RKO (cell line): ENCODE measurements around the gene CLRN3.

ENCODE experiments used
- DNase-seq: peaks from one replicate; pipeline ENCODE4 v3.0.0-alpha.2; 2016; ENCODE audit warnings: low spot score

CLRN3 gene, protein sequence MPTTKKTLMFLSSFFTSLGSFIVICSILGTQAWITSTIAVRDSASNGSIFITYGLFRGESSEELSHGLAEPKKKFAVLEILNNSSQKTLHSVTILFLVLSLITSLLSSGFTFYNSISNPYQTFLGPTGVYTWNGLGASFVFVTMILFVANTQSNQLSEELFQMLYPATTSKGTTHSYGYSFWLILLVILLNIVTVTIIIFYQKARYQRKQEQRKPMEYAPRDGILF

DNA sequence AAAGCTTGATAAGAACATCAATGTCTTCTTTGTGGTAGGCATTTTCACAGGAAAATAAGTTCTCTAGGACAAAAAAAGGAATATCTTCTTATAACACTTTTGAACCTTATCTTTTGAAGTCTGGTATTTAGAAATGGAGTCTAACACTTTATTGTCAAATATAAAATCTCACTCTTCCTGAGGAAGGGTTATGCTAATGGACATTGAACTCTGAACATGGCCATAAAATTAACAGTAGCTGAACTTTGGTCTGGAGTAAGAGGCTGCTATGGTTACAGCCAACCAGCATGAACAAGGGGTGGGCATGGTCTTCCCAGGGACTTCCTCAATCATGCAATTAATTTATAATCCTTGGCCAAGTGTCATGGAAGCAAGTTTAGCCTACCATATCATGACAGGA is at the start of gene CLRN3:
Gene CLRN3, minus strand, starts transcription at position 199 of the 400 bp plus-strand sequence. Its CDS starts 157 bp downstream, at position 42.
- no peak for DNase-seq

DNA sequence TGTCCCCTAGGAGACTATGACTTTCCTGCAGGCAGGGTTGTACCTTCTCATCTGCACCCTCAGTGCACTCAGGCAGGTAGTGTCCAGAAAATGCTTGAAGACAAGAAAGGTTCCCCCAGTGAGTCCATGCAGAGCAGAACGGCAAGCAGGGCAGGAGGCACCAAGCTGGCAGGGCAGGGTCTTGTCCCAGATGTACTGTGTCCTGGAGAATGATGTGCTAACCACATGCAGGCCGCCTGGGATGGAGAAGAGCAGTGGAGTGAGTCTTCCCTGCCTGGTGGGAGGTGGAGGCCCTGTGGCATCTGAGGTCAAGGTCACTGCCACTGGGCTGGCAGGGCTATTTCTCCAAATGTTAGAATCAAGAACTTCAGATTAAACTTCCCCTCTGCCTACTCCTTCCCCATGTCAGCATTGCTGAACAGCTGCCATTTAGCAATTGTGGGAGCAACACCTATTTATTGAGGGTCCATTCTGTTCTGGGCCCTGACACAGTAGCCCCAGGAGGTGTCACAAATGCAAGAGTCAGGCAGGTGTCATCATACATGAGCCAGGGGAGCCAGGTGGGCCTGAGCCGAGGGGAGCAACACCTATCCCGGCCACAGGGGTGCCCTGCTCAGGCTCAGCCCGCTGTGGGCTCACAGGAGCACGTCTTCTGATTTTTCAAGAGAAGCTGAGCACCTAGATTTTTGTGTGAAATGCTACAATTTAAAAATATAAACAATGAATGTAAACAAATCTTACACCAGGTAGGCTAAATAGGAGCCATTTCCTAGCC is 48.3 kb upstream of the CLRN3 start:
- no peak for DNase-seq

DNA sequence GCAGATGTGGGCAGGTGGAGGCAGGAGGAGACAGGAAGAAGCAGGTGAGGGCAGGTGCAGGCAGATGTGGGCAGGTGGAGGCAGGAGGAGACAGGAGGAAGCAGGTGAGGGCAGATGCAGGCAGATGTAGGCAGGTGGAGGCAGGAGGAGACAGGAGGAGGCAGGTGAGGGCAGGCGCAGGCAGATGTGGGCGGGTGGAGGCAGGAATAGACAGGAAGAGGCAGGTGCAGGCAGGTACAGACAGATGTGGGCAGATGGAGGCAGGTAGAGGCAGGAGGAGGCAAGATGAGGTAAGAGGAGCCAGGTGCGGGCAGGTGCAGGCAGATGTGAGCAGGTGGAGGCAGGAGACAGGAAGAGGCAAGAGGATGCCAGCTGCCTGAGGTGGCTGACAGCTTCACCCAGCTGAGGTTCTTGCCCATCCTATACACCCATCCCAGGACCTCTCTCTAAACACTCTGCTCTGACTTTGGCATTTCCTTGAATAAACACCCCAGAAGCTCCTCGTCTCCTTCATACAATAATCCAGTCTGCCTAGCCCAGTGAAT is 47.1 kb upstream of the CLRN3 start:
- DNase-seq: no peak

DNA sequence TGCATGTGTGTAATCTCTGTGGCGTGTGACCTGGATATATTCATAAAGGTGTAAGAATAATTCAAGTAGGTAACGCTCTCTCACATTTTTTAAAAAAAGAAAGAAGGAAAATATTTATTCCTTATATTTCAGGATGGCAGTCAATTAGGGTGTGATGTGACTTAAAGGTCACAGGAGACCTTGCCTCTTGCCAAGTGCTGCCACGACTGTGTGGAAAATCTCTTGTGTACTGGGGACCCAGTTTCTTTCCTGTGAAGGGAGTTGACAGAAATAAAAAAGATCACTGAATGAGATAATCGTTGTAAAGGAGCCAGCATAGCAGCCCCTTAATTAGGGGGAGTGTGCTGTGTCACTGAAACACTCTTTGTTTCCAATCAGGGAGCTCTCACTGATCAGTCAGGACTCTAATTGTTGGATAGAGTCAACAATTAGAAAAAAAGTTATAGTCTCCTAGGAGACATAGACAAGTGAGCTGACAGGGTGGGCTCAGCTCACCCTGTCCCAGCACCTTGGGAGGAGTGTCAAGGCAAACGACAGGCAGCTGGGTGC is 45.2 kb upstream of the CLRN3 start:
- DNase-seq: no peak

DNA sequence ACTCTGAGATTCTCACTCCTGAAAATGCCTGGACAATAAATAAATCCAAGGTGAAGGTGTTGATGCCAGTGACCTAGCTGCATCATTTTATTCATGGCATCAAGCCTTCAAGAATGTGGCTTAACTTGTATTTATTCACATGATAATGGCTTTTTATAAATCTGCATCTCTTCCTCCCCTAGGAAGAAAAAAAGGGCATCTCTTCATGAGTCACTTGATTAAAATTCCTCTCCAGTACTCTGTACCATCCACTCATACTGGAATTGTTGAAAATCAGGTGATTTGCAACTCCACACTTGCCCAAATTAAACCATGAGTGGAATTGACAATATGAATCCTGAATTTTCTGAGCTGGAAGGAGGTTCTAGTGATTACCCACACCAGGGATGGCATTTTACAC is 44.3 kb upstream of the CLRN3 start:
- no peak for DNase-seq

DNA sequence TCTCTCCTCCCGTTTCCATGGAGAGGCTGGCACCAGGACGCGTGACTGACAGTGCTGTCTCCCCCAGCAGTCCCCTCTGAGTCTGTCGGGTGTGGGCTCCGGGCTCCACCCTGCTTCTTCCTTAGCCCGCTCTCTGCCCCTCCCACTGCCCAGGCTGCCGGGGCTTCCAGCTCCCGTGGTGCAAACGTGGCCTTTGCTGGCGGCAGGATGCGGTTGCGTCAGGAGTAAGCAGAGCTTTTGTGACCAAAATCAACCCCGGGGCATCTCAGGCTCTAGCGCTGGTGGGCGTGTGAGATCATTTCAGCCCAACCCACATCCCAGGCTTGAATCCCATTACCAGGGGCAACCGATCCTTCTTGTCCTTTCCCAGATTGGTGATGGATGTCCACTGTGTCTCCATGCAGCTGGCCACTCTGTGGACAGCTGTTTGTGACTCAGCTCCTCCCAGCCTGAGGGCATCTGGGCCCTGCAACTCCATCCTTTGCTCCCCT is 42.4 kb upstream of the CLRN3 start:
- no peak for DNase-seq

DNA sequence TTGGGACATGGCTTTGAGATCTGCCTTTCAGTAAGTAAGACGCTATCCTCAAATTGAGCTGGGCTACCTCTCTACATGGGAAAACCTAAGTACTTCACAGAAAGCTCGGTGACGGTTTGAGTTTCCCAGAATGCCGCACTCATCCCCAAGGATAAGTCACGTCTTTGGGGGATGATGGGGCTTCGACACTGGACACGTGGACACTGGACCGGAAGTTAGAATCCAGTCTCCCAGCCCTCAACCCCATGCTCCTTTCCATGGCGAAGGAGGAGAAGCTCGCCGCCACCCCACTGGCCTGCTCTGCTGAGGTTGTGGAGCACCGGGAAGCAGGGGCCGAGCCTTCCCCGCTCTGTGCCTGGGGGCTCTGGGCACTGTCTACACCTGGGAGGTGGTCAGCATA is 41.6 kb upstream of the CLRN3 start:
- DNase-seq: no peak

DNA sequence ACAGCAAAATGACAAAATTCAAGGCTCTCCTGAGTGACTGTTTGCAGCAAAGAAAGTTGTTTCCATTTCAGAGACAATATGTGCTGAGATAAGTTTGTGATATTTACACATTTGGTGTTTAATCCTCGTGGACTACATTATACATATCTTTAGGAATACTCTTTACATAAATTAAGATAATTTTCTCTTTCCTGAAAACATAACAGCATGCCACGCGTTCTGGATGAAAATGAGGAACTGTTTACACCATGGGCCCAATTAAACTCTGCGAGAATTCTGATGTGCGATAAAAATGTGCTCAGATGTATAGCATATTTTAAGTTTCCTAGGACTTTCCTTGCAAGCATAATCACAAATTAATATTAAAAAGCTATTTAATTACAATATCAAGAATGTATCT is 40.5 kb upstream of the CLRN3 start:
- no peak for DNase-seq

DNA sequence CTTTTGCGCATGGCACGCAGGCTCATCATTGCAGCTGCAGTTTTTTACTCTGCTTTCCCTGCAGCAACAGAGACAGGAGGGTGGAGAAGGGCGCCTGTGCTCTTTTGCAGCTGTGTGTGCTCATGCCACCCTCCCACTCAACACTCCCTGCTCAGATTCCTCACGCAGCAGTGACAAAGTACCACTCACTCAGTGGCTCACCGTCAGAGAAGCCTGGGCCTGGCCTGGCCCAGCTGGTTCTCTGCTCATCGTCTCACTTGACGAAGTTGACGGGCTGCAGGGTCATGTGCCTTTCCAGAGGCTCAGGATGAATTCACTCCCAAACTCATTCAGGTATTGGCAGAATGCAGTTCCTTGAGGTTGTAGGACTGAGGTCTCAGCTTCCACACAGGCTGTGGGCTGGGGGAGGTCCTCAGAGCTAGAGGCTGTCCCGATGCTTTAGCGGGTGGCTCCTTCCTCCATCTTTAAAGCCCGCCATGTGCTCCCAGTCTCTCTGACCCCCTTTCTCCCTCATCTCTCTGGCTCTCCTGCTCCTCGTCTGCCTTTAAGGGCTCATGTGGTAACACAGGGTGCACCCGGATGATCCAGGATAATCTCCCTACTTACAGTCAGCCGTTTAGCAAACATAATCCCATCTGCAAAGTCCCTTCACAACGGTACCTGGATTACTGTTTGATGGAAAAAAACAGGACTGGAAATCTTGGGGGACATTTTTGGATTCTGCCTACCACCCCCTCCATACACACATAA is 40.0 kb upstream of the CLRN3 start:
- DNase-seq: no peak

DNA sequence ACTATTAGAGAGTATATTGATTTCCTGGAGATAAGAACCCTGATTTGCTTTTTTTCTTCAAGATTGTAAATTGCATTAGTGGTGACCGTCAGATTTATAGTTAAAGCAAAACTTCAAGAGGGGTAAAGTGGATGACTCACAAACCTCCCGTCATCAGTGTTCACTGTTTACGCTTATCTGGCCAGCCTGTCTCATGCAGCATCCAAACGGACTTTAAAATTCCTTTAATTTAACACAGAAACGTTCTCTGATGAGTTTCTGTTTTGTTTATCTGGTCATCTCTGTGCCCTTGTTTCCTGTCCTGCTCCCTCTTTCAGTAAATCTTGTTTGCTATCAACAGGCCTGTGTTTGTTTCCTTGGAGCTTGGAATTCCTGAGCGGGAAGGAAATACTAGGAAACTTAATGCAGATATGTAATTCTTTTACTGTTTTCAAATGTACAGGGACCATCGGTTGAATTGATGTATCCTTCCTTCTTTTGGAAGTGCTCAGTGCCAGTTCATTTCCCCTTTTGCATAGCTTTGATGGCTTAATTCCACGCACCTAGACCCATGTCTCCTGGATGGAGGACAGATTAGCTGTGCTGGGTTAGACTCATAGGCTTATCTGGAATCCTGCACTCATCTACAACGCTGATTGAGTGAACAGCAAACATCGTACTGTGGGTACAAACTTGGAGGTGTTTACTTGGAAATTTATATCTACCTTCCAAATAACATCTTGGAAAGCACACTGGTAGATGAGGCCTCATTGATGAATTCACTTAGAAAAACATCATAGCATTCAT is 35.5 kb upstream of the CLRN3 start:
- no peak for DNase-seq

DNA sequence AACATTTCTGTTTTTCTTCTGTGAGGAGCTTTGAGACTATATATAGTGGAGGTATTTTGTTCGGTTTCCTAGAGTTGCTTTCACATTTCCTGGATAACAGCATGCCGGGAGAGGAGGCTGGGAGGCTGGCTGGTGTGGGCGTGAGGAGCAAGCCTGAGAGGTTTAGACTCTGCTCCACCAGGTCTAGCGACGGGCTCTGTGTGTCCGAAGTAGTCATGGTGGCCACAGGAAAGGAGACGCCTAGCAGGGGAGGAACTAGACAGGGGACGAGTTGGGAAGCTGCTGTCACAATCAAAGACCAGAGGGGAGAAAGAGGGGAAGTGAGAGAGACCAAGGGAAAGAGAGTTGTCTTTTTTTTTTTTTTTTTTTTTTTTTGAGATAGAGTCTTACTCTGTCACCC is 33.7 kb upstream of the CLRN3 start:
- DNase-seq: no peak

DNA sequence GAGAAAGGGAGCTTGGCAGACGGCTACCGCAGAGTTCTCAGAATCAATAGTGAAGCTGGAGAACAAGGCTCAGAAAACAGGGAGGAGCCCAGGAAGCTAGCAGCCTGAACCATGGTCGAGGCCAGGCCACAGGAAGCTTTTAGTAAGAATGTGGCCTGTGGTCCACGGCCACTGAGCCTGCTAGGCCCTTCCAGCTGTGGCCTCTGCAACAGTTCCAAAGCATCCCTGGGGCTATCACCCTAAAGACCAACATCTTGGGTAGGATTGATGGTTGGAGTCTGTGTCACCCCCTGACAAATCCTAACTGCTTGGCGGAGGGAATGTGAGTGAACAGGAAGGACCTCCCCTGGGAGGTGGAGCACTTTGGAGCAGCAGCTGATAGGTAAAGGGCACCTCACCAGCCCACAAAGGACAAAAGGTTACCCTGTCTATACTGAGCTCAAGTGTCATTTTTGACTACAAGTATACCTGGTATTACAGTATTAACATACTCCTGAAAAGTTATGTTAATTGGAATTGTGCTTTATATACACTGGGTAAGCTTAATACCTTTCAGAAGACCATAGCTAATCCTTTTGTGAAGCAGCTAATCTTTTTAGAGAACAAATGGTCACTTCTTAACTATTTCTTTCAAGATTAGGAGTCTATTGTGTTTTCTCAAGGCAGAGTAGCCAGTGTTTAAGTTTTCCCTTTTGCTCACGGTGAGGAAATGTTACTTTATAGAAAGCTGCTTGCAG is 32.9 kb upstream of the CLRN3 start:
- no peak for DNase-seq

DNA sequence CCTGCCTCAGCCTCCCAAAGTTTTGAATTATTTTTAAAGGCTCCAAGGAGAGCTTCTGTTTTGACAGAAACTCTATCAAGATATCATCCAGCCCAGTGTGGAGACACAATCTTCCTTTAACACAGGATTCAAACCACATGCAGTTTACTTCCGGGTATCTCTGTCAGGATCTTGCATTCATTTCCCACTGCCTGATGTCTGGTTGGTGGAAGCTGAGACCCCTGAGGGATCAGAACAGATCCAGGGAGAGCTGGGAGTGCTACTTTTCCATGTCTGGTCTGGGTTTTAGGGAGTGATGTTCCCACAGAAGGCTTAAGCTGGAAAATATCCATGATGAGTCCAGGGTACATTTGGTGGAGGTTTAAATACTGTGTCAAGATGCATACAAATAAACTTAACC is 30.9 kb upstream of the CLRN3 start:
- DNase-seq: no peak

DNA sequence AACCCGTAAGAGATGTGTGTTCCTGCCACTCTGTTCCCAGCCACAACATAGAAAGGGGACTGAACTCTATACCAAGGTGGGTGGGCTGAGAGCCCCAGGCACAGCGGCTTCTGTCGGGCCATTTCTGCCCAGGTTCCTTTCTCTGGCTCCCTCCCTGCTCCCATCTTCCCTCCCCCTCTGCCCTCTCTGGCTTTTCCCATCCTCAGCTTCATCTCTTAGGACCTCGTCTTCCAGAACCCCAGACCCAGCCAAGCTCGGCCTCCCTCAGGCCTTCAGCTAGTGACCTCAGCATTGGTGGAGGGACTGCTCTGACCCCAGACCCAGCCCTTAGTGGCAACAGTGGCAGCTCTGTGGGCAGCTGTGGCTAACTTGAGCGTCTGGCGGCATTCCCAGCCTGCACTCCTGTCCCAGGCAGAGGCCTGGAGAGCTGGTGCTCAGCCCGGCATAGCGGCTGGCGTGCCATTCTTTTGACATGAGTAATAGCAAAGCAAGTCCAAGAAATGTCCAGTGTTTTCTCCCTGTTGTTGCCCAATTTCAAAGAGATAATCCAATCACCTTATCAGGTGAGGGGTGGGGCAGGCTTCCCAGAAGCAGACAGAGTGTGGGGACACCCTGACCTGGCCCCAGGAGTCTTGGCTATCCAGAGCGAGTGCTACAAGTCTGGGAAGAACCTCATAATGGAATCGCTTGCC is 30.1 kb upstream of the CLRN3 start:
- DNase-seq: no peak

DNA sequence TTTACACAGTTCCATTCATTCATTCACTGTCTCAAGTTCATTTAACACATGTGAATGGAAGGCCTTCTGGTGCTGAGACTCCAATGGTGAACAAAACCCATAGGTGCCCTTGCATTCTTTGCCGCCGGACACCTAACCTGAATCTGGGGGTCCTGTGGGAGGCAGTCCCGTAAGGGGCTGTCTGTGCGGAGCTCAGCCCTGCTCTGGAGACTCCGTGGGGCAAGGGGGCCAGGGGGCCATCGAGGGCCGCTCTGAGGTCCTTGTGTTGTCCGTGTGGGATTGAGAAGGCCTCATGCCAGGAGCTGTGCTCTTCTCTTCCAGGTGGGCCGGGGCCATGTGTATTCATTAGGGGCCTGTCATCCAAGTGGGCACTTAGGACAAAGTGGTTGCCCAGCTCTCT is 29.5 kb upstream of the CLRN3 start:
- no peak for DNase-seq

DNA sequence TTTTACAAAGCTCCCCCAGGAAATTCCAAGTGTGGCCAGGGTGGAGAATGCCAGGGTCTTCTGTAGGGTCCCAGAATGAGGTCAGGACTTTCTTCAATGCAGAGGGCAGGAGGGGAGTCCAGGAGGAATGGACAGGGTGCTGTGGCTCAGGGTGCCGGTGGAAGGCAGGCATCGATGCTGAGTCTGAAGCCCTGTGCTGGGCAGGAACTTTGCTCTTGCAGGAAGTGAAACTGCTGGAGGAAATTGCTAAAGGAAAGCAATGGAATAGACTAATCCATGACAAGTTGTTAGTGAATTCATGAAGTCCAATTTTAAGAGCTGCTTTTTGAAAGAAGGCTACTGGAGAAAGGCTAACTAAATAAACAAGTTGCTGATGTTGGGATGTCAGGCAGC is 29.0 kb upstream of the CLRN3 start:
- no peak for DNase-seq

DNA sequence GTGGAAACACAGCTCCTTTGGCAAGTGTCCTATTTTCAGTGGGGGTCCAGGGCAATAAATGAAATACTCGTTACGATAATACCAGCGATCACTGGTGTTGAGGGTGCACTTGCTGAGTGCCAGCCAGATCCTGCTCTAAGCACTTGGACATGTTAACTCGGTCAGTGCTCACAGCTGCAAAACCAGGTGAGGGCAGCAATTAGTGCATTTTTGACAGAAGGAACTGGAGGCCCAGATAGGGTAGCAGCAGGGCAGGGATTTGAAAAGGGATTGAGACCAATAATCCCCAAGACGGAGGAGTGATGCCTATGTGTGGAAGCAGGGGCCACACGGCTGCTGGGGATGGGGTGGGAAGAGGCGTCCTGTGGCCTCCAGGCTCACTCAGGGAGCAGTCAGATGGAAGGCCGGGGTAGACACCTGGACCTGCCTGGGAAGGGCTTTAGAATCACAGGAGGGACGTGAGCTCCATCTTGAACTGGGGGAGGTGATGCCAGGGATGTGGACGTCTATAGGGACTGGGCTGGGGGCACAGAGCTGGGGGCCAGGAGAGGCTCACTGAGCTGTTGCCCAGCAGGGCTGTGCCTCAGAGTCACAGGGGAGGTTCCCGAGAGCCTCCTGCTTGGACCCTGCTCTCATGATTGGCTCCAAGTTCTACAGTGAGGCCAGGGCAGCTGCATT is 28.5 kb upstream of the CLRN3 start:
- no peak for DNase-seq

DNA sequence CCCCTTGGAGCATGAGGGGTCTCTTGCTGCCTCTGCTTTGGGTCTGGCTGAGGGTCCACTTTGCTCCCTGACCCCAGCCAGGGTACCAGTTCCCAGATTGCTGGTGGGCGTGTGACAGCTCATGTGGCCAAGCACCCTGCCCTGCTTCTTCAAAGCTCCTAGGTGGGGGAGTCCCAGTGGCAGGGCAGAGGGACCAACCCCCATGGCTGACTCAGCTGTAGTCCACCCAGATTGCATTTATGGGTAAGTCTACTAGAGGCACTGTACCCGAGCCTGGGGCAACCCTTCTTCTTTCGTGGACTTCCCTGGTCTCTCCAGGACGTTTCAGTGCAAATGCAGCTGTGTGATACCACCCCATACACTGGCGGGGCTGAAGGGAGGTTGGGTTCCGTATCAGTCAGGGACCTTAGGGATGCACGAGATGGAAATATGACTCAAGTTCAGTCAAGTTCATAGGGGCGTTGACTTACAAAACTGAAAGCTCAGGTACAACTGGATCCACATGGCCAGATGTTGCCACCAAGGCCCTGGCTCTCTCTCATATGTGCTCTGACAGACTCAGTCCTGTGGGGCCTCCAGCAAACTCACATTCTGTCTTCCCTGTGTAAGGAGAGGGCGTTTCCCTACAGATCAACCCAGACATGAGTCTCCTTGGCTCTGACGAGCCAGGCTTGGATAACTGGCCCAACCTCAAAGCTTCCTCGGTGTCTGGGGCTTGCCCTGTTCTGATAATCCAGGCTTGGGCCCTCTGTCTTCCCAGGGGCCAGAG is 27.7 kb upstream of the CLRN3 start:
- DNase-seq: no peak
